GM23248 (cell line): ENCODE data around the gene PARP15. TPM values are rescaled to one million over a fixed set of nuclear protein-coding genes. Genes with fewer than 3 reads are reported as not detected.

Experiments used
- DNase-seq: peaks from one replicate; pipeline ENCODE4 v3.0.0-alpha.2; 2015
- H2AFZ ChIP-seq: fragments of 200-600 bp; sonication (generic); 2 replicates; pipeline ENCODE4 v1.6.1; 2016; ENCODE audit warnings: antibody characterized with exemption
- H3F3A ChIP-seq: fragments of 200-600 bp; sonication (generic); 2 replicates; pipeline ENCODE4 v1.6.1; 2016; ENCODE audit warnings: mild to moderate bottlenecking, antibody characterized with exemption, mixed run types; ENCODE audit not compliant: insufficient read depth
- H3K27ac ChIP-seq: fragments of 200-600 bp; sonication (generic); 2 replicates; pipeline ENCODE4 v1.5.1; 2016; ENCODE audit warnings: mild to moderate bottlenecking
- H3K27me3 ChIP-seq: fragments of 200-600 bp; sonication (generic); replicated peaks from 2 replicates; pipeline ENCODE4 v1.6.1; 2016; ENCODE audit warnings: mild to moderate bottlenecking; ENCODE audit not compliant: insufficient read depth
- H3K36me3 ChIP-seq: fragments of 200-600 bp; sonication (generic); 2 replicates; pipeline ENCODE4 v1.6.1; 2016; ENCODE audit warnings: low read depth, mild to moderate bottlenecking
- H3K4me1 ChIP-seq: fragments of 200-600 bp; sonication (generic); 2 replicates; pipeline ENCODE4 v1.6.1; 2016; ENCODE audit warnings: mild to moderate bottlenecking; ENCODE audit not compliant: insufficient read depth
- H3K4me2 ChIP-seq: fragments of 200-600 bp; sonication (generic); one replicate; pipeline ENCODE4 v1.6.1; 2016; ENCODE audit warnings: mild to moderate bottlenecking; ENCODE audit not compliant: unreplicated experiment
- H3K4me3 ChIP-seq: fragments of 200-600 bp; sonication (generic); 2 replicates; pipeline ENCODE4 v1.5.1; 2016; ENCODE audit warnings: mild to moderate bottlenecking
- H3K79me2 ChIP-seq: fragments of 200-600 bp; sonication (generic); 2 replicates; pipeline ENCODE4 v1.6.1; 2016; ENCODE audit warnings: mild to moderate bottlenecking; ENCODE audit not compliant: insufficient read depth
- H3K9ac ChIP-seq: fragments of 200-600 bp; sonication (generic); 2 replicates; pipeline ENCODE4 v1.6.1; 2016; ENCODE audit warnings: mild to moderate bottlenecking
- H3K9me2 ChIP-seq: fragments of 200-600 bp; sonication (generic); 2 replicates; pipeline ENCODE4 v1.6.1; 2016; ENCODE audit warnings: mixed run types, mild to moderate bottlenecking, moderate library complexity; ENCODE audit not compliant: insufficient read depth
- H3K9me3 ChIP-seq: fragments of 200-600 bp; sonication (generic); one replicate; pipeline ENCODE4 v1.6.1; 2017; ENCODE audit warnings: low read depth
- H4K20me1 ChIP-seq: fragments of 200-600 bp; sonication (generic); 2 replicates; pipeline ENCODE4 v1.6.0; 2016; ENCODE audit not compliant: insufficient read depth
- EZH2 ChIP-seq: fragments of 200-600 bp; sonication (generic); IDR thresholded peaks from 2 replicates; pipeline ENCODE4 v1.6.1; 2018; ENCODE audit warnings: antibody characterized with exemption, mild to moderate bottlenecking; ENCODE audit not compliant: insufficient read depth, poor library complexity, severe bottlenecking
- EZH2phosphoT487 ChIP-seq: fragments of 200-600 bp; sonication (generic); IDR thresholded peaks from 2 replicates; pipeline ENCODE4 v1.6.1; 2018; ENCODE audit warnings: antibody characterized with exemption, moderate library complexity, mild to moderate bottlenecking, low read depth; ENCODE audit not compliant: insufficient read depth
- WGBS, 2 experiments: methylation state at CpG; one replicate each; pipeline ENCODE4 v1.1.6; 2015 to 2017; ENCODE audit warnings: low lambda C conversion rate in 2 of 2, low coverage in 1 of 2; ENCODE audit errors: missing lambda C conversion rate in 2 of 2; 5-methylcytosine and 5-hydroxymethylcytosine counted together
- in situ Hi-C: fragments of 300-500 bp; cut with MboI; formaldehyde crosslinking; loops from 2 replicates; pipeline ENCODE4 v1.15.0; 2020
- polyA plus RNA-seq: library from polyadenylated mRNA; unstranded; fragments of >200 nt; fragmentation: Nextera tagmentation; extraction: Ambion mirVana; gene quantifications from 2 replicates; pipeline ENCODE4 v1.2.1, GENCODE V29; 2016
- total RNA-seq: library from RNA; depleted of rRNA; stranded (reverse); fragments of >200 nt; shearing (Covaris generic); gene quantifications from 2 replicates; pipeline ENCODE4 v1.2.3, GENCODE V29; 2014

PARP15 gene
- total and polyA plus RNA-seq, 2 experiments from 2014 or later, result under 0.01 to 0.29 TPM

- no peaks in the 10 kb centered on the region for H3K79me2 ChIP-seq
- H3K9me2 ChIP-seq, result no peaks in the 10 kb centered on the region
- no peaks in the 10 kb centered on the region for H4K20me1 ChIP-seq
- peak; percentile 33 for DNase-seq
- H3K27me3 ChIP-seq, result peaks cover 6% of the 10 kb centered on the region
- H3K27ac ChIP-seq, result no peak overlapping the region
- H2AFZ ChIP-seq, result no peak overlapping the region
- no peak overlapping the region for H3K9ac ChIP-seq
- no peak overlapping the region for H3K4me2 ChIP-seq
- in situ Hi-C loops, result no loop called here
- WGBS, 2 experiments, result 33 to 35% methylated on average over 4 of the region's 4 CpGs
- no peak for TF ChIP-seq EZH2
- TF ChIP-seq EZH2phosphoT487, result no peak
- no peaks in the 10 kb centered on the region for H3F3A ChIP-seq
- H3K4me1 ChIP-seq, result no peaks in the 10 kb centered on the region
- no peaks in the 10 kb centered on the region for H3K36me3 ChIP-seq
- no peaks in the 10 kb centered on the region for H3K9me3 ChIP-seq
- no peak overlapping the region for H3K4me3 ChIP-seq
These were observed 41.6 kb downstream of the PARP15 start for GRCh38 chr3:122619040-122619439.

- Histone ChIP-seq H3K27ac (no peak overlapping the region), H3K9ac (no peak overlapping the region), H3K36me3 (no peaks in the 10 kb centered on the region), H3K4me3 (no peak overlapping the region), H3K9me3 (no peaks in the 10 kb centered on the region), H3K27me3 (peaks cover 12% of the 10 kb centered on the region), H3K4me1 (no peaks in the 10 kb centered on the region), H3K79me2 (no peaks in the 10 kb centered on the region), H4K20me1 (no peaks in the 10 kb centered on the region), H3K9me2 (no peaks in the 10 kb centered on the region), H3F3A (no peaks in the 10 kb centered on the region), H3K4me2 (no peak overlapping the region), H2AFZ (no peak overlapping the region)
- no peak for TF ChIP-seq EZH2
- no peak for TF ChIP-seq EZH2phosphoT487
- in situ Hi-C loops, result no loop called here
- no peak for DNase-seq
- 76 to 80% methylated on average over 3 to 4 of the region's 4 CpGs for WGBS, 2 experiments
These were observed 42.9 kb downstream of the PARP15 start for GRCh38 chr3:122620399-122620798.

DNA sequence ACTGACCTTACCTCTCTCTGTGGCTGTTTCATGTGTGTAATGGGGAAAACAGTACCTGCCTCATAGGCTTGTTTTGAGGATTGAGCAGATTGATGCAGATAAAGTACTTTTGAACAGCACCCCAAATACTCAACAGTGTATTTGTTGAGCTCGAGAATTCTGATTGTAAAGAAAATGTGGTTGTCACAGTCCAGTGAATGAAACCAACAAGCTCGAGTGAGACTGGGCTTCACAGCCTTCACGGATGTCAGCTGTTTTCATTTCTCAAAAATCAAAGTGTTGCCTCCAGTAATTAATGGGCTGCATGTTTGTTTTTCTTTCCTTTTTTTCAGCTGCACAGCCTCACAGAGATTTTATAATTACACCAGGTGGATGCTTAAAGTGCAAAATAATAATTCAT is 43.7 kb downstream of the PARP15 start:
- WGBS, 2 experiments, result 65 to 66% methylated on average over 3 of the region's 3 CpGs

GRCh38 chr3:122623031-122623829 is 45.8 kb downstream of the PARP15 start:
- 72 to 76% methylated on average over 8 of the region's 8 CpGs for WGBS, 2 experiments
- Histone ChIP-seq H3K9me3 (no peaks in the 10 kb centered on the region), H3K4me3 (no peak overlapping the region), H3K4me2 (no peak overlapping the region), H3K9me2 (no peaks in the 10 kb centered on the region), H3K4me1 (no peaks in the 10 kb centered on the region), H3F3A (no peaks in the 10 kb centered on the region), H2AFZ (no peak overlapping the region), H3K9ac (no peak overlapping the region), H4K20me1 (no peaks in the 10 kb centered on the region), H3K27me3 (peaks cover 11% of the 10 kb centered on the region), H3K27ac (no peak overlapping the region), H3K79me2 (no peaks in the 10 kb centered on the region), H3K36me3 (no peaks in the 10 kb centered on the region)
- DNase-seq, result no peak
- no peak for TF ChIP-seq EZH2
- TF ChIP-seq EZH2phosphoT487, result no peak
- in situ Hi-C loops, result no loop called here

More for the DNA sequence above, 43.7 kb downstream of the PARP15 start:
- Histone ChIP-seq H3K9ac (no peak overlapping the region), H2AFZ (no peak overlapping the region), H3K4me1 (no peaks in the 10 kb centered on the region), H3K4me2 (no peak overlapping the region), H3K36me3 (no peaks in the 10 kb centered on the region), H3K27me3 (peaks cover 12% of the 10 kb centered on the region), H3K27ac (no peak overlapping the region), H3K79me2 (no peaks in the 10 kb centered on the region), H3K9me2 (no peaks in the 10 kb centered on the region), H4K20me1 (no peaks in the 10 kb centered on the region), H3K4me3 (no peak overlapping the region), H3K9me3 (no peaks in the 10 kb centered on the region), H3F3A (no peaks in the 10 kb centered on the region)
- in situ Hi-C loops, result no loop called here
- no peak for DNase-seq
- no peak for TF ChIP-seq EZH2
